Fibroblast of skin of scalp (primary cell): ENCODE results near the gene MAP3K5.

Experiments
- DNase-seq: peaks from one replicate; pipeline ENCODE4 v3.0.0-alpha.2; 2013

The MAP3K5 gene

DNA sequence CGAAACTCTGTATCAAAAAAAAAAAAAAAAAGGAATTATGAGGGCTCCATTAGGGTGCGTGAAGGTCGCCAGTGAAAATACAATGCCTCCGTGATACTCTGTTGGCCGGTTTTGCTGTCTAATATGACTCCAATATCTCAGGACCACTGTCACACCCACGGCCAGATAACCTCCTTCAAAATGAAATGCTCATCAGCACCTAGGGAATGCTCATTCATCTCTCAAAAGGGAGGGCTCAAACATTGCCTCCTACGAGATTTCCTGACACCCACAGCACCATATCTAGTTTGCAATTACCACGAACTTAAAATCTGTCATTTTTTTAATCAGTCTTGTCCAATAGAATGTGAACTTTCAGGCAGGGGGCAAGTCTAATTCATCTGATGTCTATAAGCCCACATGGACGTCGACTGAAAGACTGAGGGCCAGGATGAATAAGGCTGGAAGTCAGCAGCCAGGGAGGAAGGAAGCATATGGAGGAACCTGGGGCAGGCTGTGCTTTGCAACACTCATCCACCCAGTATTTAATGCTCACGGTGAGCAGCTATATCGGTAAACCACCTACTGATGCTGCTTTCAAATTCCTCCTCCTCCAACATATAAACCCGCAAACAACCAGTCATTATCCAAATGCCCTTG, 42.8 kb downstream of the MAP3K5 start:
- no peak for DNase-seq

DNA sequence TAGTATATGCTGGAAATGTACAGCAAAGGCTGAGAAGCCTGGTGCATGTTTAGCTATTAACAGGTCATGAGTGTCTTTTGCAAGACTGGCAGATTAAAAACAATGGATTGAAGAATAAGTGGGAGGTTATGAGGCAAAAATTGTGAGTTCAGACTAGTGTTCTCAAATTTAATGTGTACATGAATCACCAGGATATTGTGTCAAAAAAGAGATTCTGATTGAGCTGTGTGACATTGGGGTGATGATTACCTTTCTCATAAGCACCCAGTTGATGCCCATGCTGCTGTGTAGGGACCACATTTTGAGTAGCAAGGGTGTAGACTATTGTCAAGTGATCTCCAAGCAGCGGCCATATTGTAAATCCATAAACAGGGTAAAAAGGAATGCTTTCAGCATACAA, 44.8 kb downstream of the MAP3K5 start:
- no peak for DNase-seq

DNA sequence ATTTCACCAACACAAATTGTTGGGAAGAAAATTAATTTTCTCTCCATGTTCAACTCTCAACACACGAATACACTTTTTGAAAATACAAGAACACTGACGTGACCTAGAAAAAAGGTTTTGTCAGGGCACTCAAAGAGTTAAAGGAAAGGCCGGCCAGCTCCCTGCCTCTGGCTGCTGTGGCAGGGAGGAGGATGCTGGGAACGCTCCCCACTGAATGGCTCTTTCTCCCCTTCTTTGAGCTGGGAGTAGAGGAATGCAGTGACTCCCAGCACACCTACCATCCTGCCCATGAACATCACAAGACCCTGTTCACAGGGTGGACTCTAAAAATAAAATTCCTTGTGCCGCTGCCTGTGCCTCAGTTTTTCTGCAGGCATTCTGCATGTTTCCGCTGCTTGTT, 47.0 kb downstream of the MAP3K5 start:
- no peak for DNase-seq

DNA sequence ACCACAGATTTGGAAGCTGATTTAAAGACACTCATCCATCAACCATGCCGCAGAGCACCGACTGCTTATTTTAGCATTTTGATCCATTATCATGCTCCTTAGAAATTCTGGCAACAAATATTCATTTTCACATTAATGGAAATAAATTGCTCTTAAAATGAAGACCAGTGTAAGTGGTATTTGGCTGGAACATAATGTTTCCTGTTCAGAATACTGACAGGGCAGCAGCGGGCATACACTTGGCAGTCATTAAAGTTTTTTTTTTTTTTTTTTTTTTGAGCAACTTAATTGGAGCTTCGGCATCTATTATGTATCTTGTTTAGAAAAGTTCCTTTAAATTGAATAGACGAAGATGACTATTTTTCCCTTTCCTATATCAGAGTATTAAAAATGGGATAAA, 47.4 kb downstream of the MAP3K5 start:
- DNase-seq: no peak

DNA sequence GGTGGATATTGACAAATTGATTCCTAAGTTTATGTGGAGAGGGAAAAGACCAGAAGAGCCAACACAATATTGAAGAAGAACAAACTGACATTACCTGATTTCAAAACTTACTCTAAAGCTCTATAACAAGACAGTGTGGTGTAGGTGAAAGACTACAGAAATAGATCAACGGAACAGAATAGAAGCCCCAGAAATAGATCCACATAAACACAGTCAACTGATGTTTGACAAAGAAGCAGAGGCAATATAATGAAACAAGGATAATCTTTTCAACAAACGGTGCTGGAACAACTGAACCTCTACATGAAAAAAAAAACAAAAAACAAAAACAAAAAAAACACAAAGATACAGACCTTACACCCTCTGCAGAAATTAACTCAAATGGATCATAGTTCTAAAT, 50.2 kb downstream of the MAP3K5 start:
- DNase-seq: no peak

DNA sequence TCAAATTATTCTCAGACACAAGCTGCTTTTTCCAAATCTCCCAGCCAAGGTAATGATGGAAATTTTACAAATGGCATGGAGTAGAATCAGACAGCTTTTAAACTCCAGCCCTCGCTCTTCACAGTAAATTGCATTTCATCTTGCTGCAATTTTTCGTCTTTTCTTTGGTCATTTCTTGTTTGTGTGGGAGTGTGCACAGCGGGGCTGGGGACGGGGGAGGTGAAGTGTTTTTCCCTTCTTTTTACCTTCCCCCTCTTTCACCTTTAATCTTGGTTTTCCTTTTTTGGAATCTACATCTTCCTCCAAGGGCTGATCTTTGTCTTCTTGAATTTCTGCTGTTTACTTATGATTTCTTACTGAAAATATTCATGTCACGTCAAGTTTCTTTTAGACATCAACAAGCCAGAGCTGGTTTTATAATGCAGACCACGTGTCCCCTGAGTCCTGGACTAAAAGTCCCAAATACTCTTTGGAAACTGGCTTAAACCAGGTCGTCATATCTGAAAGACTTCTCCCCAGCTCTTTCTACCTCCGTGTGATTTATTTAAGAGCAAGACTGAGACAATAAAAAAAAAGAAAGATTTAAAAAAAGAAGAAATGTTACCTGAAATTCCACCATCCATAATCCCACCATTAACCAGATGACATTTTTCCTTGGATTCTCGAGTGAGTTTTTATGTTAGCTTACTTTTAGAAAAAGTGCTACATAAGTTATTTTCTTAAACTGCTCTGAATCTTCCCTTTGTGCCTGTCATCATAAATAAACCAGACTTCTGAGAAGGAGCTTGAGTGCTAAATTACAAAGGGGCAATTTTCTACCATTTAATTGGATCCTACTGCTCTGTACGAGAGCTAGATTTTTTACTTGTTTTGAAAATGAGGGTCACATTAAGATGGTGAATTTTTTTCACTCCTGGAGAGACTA, 52.0 kb downstream of the MAP3K5 start:
- DNase-seq: peak; percentile 29

DNA sequence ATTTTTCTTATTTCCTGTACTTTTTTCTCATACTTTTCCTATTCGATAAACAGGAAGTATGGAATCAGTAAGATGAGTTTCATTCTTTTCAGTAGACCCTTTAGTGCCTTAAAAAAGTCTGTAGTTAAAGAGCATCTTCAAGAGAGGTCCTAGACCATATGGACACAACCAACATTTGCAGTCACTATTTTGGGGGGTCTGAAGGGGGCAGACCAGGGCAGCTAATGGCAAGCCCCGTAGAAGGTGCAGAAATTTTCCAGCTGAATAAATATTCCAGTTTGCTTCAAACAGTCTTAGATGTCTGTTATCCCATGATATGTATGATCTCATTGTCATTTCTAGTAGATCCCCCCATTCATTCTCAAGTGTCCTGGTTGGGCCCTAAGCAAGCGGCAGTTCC, 52.8 kb downstream of the MAP3K5 start:
- no peak for DNase-seq

DNA sequence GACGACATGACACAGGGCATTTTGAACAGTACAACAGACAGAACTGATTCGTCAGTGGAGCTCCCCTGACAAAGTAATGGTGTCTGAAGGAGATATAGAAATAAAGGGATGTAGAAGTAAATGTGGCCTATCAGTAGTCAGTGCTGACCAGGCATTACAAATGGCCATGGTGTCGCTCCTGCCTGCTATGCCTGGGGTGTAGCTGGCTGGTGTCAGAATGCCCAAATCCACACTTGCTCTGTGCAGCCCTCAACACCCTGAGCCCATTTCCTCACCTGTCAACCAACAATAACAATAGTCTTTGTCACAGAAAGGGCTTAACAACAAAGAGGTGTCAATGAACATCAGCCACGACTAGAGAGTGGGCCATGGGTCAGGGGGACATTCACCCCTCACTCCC, 53.2 kb downstream of the MAP3K5 start:
- no peak for DNase-seq

DNA sequence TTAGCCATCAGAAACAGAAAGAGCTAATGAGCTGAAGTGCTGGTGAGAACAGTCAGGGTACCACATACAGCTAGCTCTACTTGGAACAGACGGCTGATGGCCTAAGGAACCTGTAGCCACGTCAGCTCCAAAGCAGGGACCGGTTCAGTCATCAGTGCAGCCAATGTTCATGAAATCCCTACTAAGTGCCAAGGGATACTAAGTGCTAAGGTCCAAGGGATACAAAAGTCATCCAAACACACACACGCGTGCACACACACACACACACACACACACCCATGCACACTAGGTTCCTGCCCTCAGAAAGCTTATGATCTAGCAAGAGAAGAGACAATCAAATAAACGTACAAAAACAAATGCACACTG, 53.6 kb downstream of the MAP3K5 start:
- no peak for DNase-seq

DNA sequence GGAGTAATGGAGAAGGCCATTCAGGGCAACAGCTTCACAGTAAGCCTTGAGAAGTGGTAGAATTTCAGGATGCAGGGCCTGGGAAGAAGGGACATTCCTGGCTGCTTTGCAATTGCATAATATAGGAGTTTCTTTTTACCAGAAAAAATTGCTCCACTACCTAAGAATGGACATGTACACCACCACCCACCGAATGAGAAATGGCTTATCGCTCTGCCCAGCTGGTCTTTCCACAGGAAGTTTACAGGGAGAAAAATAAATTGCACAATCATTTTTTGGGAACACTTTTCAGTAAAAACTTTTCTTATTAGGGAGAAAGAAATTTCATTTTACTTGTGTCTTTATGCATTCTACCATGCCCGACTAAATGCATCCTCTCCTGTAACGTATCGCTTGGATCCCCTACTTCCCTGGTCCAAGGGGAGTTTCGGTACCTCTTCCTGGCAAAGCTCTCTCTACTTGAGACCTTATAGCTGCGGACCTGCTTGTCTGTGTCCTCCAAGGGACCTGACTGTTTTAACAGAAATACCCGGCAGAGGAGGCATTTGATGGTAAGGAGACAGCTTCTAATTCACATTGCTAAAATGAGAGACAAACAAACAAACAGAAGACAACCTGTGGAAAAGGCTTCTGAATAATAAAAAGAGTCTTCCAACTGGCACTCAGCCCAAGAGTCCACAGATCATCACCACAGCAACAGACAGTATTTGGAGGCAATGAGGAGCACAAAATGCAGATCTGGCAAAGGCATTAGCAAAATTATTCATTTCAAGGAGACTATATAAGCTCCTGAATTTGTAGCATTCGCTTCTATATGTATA, 54.2 kb downstream of the MAP3K5 start:
- no peak for DNase-seq

DNA sequence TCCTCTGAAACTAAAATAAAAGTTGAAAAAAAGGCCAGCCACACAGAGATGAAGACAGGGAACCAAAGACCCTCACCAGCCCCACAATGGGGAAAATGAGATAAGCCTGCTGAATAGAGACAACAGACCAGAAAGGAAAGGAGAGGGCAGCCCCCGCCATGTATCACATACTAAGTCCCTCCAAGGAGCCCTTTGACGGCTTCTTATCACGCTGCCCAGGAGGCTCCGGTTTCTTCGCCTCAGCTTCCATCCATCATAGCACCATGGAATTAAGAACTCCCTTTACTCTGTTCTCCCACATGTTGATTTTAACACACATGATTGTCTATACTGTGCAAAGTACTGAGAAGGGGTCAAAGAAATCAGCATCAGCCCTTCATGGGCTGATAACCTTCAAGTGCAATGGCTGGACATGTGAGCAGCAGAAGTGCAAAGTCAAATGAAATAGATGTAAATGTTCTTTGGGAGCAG, 54.9 kb downstream of the MAP3K5 start:
- no peak for DNase-seq

DNA sequence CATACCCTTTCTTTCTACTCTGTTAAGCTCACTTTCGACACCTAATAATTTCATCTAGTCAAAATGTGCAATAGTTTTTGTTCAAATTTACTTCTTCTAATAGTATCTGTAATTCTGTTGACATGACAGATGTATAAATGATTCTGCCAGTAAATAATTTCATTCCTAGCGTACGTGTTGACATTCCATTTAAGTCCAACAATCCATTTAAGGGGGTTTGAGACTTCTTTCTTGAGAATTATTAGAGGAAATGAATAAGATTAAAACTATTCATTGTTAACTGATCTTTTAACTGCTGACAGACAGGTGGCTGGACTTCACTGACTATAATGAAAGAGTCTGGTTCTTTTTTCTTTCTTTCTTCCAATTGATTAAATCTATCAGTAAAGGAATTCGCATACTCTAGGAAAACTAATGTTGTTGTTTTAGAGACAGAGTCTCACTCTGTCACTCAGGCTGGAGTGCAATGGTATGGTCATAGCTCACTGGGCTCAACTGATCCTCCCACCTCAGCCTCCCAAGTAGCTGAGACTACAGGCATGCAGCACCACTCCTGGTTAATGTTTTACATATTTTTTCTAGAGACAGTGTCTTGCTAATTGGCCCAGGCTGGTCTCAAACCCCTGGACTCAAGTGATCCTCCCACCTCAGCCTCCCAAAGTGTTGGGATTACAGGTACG, 55.9 kb downstream of the MAP3K5 start:
- no peak for DNase-seq

DNA sequence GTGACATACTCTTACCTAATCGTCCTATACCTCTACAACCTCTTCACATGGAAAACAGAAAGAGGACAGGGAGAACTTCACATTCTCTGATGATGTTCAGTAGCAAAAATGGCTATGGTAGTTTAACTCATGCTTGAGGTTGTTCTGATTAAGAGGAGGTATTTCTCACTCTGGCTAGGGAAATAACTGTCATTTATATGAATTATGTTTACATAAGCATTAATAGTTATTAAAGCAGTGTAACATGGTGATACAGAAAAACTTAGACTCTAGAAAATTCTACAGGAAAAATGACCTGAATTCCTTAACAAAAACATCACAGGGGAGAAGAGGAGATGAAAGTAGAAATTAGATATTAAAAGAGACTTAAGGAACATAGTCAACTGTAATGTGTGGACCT, 57.3 kb downstream of the MAP3K5 start:
- DNase-seq: no peak

DNA sequence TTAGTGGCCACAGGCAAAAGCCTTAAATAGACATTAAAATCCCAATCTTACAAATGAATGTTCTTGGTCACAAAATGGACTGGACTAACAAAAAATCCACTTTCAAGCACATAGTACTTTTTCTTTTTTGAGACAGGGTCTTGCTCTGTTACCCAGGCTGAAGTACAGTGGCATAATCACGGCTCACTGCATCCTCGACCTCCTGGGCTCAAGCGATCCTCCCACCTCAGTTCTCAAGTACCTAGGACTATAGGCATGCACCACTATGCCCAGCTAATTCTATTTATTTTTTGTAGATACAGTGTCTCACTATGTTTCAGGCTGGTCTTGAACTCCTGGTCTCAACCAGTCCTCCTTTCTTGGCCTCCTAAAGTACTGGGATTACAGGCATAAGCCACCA, 59.4 kb downstream of the MAP3K5 start:
- no peak for DNase-seq

DNA sequence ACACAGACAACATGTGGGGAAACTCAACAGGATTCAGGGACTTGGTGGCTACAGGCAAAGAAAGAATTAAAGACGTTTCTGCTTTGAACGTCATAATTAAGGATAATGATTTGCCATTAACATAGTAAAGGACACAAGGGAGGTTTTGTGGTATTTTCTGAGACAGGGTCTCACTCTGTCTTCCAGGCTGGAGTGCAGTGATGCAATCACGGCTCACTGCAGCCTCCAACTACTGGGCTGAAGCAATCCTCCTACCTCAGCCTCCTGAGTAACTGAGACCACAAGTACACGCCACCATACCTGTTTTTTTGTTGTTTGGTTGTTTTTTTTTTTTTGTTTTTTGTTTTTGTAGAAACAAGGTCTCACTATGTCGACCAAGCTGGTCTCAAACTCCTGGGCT, 62.4 kb downstream of the MAP3K5 start:
- DNase-seq: no peak

DNA sequence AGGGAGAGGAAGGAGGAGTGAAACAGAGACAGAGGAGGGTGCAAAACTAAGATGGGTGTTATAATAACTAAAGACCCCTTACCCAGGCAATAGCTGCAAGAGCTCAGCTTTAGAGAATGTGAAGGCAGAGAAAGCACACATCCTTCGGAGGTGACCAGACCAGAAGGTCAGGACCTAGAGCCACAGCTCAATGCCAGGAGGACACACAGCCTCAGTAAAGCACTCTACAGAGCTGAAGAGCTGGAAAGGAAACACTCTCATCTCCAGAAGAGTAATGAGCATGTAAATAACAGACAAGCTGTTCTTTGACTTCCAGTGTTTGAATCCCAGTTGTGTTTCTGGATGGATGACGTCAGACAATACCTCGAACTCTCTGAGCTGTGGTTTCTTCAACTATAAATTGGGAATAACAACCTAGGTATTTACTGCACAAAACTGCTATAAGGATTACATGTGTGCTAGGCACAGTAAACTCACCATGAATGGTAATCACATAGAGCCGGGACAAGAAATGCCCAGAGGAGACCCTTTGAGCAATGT, 63.2 kb downstream of the MAP3K5 start:
- DNase-seq: no peak

DNA sequence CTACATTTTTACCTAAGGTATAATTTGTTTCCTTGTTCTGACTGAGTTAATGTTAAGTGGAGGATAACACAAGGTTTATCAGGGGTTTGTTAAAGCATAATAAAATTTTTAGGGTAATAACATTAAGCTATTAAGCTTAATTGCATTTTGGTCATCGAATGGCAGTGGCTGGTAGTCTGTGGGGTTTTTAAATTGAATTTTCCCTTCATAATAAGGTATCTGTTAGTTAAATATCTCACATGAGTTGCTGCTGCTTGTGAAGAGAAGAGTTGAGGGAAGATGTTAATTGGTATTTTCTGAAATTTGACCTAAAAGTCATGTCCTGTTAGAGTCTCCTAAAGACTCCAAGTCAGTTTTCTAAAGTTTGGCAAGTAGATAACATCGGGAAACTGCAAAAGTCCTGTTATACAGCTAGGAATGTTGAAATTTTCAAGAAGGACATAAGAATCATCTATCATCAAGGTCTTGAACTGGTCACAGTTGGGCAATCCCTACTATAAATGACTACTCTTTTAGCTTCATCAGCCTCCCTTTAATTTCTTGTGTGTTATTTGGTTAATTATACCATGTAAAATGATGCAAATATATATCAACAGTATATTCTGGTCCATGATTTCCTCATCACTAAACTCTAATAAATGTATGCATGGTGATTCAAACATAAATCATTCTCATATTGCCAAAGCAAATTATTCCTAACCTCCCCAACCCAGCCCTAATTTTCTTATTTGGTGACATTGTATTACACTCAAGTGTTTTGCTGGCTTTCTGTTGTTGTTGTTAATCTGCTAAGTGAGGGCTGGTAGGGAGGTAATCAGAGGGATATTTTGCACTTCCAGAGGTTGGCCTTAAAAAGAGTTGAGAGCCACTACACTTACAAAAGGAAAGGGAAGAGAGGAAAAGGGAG, 64.0 kb downstream of the MAP3K5 start:
- no peak for DNase-seq

DNA sequence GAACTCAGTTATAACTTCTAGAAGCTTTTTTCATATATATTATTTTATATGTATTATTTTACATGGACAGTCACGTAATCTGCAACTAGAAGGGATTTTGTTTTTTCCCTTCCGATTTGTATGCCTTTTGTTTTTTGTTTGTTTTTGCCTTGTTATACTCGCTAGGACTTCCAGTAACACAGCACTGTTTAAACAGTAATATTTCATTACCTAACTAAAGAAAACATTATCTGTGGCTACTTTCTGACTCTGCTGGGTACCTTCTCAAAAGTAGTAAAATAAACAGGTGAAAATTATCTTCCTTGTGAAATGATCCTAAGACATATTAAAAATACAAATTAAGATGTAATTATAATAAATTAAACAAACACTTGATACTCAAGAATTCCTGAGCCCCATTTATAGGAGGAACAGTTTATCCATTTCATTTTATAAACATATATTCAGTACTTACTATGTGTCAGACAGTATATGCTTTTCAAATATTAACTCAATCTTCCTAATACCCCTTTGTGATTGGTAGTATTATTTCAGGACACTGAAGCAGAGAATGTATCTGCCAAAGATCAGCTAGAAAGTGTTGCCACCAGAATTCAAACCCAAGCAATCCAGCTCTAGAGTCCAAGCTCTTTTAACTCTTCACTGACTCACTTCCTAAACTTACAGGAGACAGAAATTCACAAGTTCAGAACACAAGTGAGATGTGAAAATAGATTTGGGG, 65.3 kb downstream of the MAP3K5 start:
- DNase-seq: no peak

DNA sequence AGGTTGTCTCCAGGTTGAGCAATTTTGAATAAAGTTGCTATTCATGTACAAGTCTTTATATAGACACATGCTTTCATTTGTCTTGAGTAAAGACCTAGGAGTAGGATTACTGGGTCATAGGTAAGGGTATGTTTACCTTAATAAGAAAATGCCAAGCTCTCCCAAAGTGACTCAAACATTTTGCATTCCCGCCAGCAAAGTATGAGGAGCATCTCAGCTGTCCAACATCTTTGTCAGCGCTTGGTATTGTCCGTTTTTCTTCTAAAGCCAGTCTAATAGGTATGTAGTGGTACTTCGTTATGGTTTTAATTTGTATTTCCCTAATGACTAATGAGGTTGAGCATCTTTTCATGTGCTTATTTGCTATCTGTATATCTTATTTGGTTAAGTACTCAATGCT, 67.2 kb downstream of the MAP3K5 start:
- no peak for DNase-seq

DNA sequence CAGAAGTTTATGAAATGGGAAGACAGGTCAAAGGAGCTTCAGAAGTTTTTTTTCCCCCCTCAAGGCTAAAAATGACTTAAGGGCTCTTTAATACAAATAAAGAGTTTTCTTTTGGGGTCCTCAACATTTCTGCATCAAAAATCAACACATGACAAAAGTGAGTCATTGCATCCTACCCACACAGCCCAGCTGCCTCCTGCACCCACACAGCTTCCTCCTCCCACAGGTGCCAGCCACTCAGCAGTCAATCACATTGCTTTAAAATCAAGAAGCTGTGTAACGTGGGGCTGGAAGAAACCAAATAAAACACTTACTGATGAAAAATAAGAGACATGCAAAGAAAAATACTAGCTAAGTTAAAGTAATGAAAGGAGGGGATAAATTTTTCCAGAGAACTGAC, 68.5 kb downstream of the MAP3K5 start:
- DNase-seq: no peak

DNA sequence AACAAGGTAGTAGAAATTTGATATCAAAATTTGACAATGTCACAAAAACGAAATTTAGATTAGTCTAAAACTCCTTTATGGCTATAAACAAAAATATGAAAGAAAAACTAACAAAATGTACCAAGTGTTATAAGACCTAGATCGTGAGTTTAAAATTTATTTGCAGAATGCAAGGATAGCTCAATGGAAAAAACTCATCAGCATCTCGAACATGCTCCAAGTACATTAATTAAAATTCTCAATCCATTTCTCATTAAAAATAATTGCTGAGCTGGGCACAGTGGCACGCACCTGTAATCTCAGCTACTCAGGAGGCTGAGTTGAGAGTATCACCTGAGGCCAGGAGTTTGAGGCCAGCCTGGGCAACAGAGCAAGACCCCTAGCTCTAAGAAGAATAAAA, 70.8 kb downstream of the MAP3K5 start:
- no peak for DNase-seq
